ENCODE measurements around the gene TCEAL3. TPM values are rescaled to one million over a fixed set of nuclear protein-coding genes. Genes with fewer than 3 reads are reported as not detected.

TCEAL3 gene
- total RNA-seq, 4 donors from 2014 or later: 3.4 to 16.7 (median 12.4) TPM

DNA sequence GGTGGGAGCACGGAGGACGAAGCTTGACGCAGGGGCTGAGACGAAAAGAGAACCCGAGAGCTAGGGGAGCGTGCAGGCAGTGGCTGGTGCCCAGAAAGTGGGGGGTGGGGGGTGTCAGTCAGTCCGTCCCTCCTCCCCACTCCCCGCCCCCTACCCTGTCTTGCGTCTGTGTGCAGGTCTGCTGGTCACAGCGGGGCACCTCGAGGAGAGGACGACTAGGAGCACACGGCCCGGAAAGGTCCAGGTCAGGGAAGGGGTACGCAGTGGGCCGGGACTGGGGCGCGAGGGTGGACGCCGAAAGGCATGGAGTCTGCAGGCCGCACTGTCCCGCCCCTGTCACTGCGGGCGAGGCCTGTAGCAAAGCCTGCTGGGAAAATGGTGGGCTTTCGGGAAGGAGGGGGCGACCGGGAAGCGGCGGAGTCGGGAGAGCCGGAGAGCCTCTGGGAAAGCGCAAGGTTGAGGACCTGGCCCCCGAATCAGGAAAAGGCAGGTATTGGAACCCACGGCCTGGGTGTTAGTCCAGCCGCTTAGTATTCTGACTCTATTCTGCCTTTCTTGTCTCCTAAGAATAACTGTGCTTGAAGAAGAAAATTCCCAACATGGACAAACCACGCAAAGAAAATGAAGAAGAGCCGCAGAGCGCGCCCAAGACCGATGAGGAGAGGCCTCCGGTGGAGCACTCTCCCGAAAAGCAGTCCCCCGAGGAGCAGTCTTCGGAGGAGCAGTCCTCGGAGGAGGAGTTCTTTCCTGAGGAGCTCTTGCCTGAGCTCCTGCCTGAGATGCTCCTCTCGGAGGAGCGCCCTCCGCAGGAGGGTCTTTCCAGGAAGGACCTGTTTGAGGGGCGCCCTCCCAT lies 21.8 kb downstream of the TCEAL3 start:
- intact Hi-C loops (cut with DNase I; ENCODE audit: low total_unique reads): no loop called here
- no peaks in the 10 kb centered on the region for H3K36me3 ChIP-seq
- TF ChIP-seq POLR2AphosphoS5 (IDR thresholded peaks at IDR 0.05) (peak in 2 of 3 donors; percentile 28 to 42), POLR2A (IDR thresholded peaks at IDR 0.05) (peak; percentile 46), EP300 (IDR thresholded peaks at IDR 0.05; ENCODE audit: low read depth) (peak; percentile 9)
- TF ChIP-seq, protein P1, sequence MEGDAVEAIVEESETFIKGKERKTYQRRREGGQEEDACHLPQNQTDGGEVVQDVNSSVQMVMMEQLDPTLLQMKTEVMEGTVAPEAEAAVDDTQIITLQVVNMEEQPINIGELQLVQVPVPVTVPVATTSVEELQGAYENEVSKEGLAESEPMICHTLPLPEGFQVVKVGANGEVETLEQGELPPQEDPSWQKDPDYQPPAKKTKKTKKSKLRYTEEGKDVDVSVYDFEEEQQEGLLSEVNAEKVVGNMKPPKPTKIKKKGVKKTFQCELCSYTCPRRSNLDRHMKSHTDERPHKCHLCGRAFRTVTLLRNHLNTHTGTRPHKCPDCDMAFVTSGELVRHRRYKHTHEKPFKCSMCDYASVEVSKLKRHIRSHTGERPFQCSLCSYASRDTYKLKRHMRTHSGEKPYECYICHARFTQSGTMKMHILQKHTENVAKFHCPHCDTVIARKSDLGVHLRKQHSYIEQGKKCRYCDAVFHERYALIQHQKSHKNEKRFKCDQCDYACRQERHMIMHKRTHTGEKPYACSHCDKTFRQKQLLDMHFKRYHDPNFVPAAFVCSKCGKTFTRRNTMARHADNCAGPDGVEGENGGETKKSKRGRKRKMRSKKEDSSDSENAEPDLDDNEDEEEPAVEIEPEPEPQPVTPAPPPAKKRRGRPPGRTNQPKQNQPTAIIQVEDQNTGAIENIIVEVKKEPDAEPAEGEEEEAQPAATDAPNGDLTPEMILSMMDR (IDR thresholded peaks at IDR 0.05): peak; percentile 8 to 33 (median 22)
- no peaks in the 10 kb centered on the region for H3K9me3 ChIP-seq
- H3K4me3 ChIP-seq: peak overlapping the region; percentile 52 to 75 (median 62)
- H3K4me1 ChIP-seq: peaks cover 0 to 10% (median 3%) of the 10 kb centered on the region in 4 donors
- DNase-seq: peak; percentile 60
- WGBS, 2 donors (ENCODE audit: low coverage in 1 of 2): 34% methylated on average over 49 of the region's 49 CpGs; no CpG with 5 or more reads in 1 of the 2 donors
- in situ Hi-C loops (cut with MboI; ENCODE audit: low pct_ligation_motif_present in 1 of 4, low pct_unique_long_range_greater_than_20kb in 1 of 4, low sequenced_read_pairs in 3 of 4): no loop called here
- peak overlapping the region; percentile 87 to 96 (median 94) for H3K27ac ChIP-seq
- H3K27me3 ChIP-seq: no peaks in the 10 kb centered on the region

DNA sequence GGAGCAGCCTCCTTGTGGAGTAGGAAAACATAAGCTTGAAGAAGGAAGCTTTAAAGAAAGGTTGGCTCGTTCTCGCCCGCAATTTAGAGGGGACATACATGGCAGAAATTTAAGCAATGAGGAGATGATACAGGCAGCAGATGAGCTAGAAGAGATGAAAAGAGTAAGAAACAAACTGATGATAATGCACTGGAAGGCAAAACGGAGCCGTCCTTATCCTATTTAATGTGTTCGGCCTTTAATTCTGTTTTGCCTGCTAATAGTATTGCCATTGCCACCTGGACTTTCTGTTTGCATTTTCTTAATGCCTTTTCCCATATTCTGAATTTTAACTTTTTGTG lies 22.4 kb downstream of the TCEAL3 start:
- Histone ChIP-seq H3K27me3 (no peaks in the 10 kb centered on the region), H3K27ac (peak overlapping the region; percentile 87 to 96 (median 94)), H3K9me3 (no peaks in the 10 kb centered on the region), H3K36me3 (no peaks in the 10 kb centered on the region), H3K4me1 (peaks cover 0 to 7% (median 2%) of the 10 kb centered on the region in 4 donors), H3K4me3 (peak overlapping the region in 3 of 4 donors; percentile 52 to 75 (median 69))
- in situ Hi-C loops (cut with MboI; ENCODE audit: low pct_ligation_motif_present in 1 of 4, low pct_unique_long_range_greater_than_20kb in 1 of 4, low sequenced_read_pairs in 3 of 4) (no loop called here), intact Hi-C loops (cut with DNase I; ENCODE audit: low total_unique reads) (no loop called here)
- TF ChIP-seq POLR2AphosphoS5 (IDR thresholded peaks at IDR 0.05): no peak
- TF ChIP-seq POLR2A (IDR thresholded peaks at IDR 0.05): no peak
- TF ChIP-seq, protein P1 (IDR thresholded peaks at IDR 0.05): no peak
- TF ChIP-seq EP300 (IDR thresholded peaks at IDR 0.05; ENCODE audit: low read depth): no peak
- no peak for DNase-seq
- 50% methylated on average over 6 of the region's 6 CpGs; no CpG with 5 or more reads in 1 of the 2 donors for WGBS, 2 donors (ENCODE audit: low coverage in 1 of 2)

DNA sequence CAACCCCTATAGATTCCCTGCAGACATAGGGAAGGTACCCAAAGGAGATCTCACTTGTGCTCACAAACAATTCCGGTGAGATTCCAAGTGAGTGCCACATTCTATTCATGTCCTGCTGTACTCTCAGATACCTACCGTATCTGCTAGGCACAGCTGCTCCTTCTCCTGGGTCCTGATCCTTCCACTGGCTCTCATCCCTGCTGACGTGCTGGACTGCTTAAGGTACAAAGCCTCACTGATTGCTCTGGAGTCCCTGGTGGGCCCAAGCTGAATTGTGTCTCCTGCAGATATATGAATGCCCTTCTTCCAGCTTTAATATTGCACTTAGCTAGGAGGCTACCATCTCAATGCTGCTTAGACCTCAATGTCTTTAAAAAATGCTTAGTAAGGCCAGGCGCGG lies 23.4 kb downstream of the TCEAL3 start:
- intact Hi-C loops (cut with DNase I; ENCODE audit: low total_unique reads) (no loop called here), in situ Hi-C loops (cut with MboI; ENCODE audit: low pct_ligation_motif_present in 1 of 4, low pct_unique_long_range_greater_than_20kb in 1 of 4, low sequenced_read_pairs in 3 of 4) (no loop called here)

DNA sequence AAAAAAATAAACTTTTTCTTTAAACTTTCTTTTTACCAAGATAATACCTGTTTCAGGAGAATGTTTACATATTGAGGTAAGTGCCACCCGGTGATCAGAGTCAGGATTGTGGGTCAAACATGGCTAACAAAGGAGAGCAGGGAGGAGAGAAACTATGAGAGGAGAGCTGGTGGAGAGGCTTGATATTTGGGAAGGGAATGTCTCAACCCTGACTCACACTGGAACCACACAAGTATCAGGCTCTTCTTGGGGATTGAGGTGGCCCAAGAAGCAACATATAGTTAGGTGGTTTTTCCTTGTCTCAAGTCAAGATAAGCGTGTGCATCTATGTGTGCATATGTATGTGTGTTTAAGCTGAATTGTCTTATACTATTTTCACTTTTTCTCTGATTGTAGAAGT lies 27.7 kb downstream of the TCEAL3 start:
- WGBS, 2 donors (ENCODE audit: low coverage in 1 of 2): 47 to 100% methylated on average over 1 to 2 of the region's 2 CpGs
- no peaks in the 10 kb centered on the region for H3K27me3 ChIP-seq
- no peak for DNase-seq
- no peak overlapping the region for H3K27ac ChIP-seq
- H3K9me3 ChIP-seq: no peaks in the 10 kb centered on the region
- H3K4me1 ChIP-seq: no peaks in the 10 kb centered on the region
- intact Hi-C loops (cut with DNase I; ENCODE audit: low total_unique reads) (no loop called here), in situ Hi-C loops (cut with MboI; ENCODE audit: low pct_ligation_motif_present in 1 of 4, low pct_unique_long_range_greater_than_20kb in 1 of 4, low sequenced_read_pairs in 3 of 4) (no loop called here)
- H3K36me3 ChIP-seq: no peaks in the 10 kb centered on the region
- TF ChIP-seq POLR2AphosphoS5 (IDR thresholded peaks at IDR 0.05) (no peak), EP300 (IDR thresholded peaks at IDR 0.05; ENCODE audit: low read depth) (no peak), POLR2A (IDR thresholded peaks at IDR 0.05) (no peak)
- TF ChIP-seq, protein P1 (IDR thresholded peaks at IDR 0.05): no peak
- H3K4me3 ChIP-seq: no peak overlapping the region

More for the DNA sequence above, 23.4 kb downstream of the TCEAL3 start:
- WGBS, 2 donors (ENCODE audit: low coverage in 1 of 2): 81% methylated on average over 5 of the region's 5 CpGs; no CpG with 5 or more reads in 1 of the 2 donors
- DNase-seq: no peak
- no peak overlapping the region for H3K27ac ChIP-seq
- H3K9me3 ChIP-seq: no peaks in the 10 kb centered on the region
- TF ChIP-seq, protein P1 (IDR thresholded peaks at IDR 0.05): no peak
- TF ChIP-seq POLR2AphosphoS5 (IDR thresholded peaks at IDR 0.05) (no peak), POLR2A (IDR thresholded peaks at IDR 0.05) (no peak), EP300 (IDR thresholded peaks at IDR 0.05; ENCODE audit: low read depth) (no peak)
- peaks cover 0 to 3% (median 0%) of the 10 kb centered on the region in 4 donors for H3K4me1 ChIP-seq
- no peaks in the 10 kb centered on the region for H3K27me3 ChIP-seq
- no peak overlapping the region for H3K4me3 ChIP-seq
- no peaks in the 10 kb centered on the region for H3K36me3 ChIP-seq
